ENCODE data around the gene SACM1L.
"Not testable (repeated sequence)": the region's sequence is repeated elsewhere in the genome, so short reads cannot be mapped to it uniquely, and the experiment has no call there.

SACM1L gene

DNA sequence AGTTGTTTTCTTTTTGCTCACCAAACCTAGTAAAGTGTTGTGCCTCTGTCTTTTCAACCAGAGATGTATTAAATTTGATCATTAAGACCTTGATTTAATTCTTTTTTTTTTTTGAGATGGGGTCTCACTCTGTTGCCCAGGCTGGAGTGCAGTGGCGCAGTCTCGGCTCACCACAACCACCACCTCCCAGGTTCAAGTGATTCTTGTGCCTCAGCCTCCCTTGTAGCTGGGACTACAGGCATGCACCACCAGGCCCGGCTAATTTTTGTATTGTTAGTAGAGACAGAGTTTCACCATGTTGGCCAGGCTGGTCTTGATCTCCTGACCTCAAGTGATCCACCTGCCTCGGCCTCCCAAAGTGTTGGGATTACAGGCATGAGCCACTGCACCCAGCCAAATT is 6.0 kb downstream of the SACM1L start:
- not testable (repeated sequence) for DNase-seq (ENCODE audit: low read depth)

DNA sequence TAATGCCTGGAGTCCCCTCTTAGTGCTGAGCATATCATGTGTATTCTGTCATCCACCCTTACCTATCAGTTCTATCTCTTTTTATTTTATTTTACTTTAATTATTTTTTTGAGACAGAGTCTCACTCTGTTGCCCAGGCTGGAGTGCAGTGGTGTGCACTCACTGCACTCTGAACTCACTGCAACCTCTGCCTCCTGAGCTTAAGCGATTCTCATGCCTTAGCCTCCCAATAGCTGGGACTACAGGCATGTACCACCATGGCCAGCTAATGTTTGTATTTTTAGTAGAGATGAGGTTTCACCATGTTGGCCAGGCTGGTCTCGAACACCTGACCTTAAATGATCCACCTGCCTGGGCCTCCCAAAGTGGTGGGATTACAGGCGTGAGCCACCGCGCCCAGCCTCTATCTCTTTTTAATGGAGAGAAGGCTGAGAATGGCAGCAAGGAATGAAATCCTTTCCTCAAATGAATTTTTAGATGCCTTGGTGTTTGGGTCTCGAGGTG is 11.4 kb downstream of the SACM1L start:
- no peak for DNase-seq (ENCODE audit: low read depth)

DNA sequence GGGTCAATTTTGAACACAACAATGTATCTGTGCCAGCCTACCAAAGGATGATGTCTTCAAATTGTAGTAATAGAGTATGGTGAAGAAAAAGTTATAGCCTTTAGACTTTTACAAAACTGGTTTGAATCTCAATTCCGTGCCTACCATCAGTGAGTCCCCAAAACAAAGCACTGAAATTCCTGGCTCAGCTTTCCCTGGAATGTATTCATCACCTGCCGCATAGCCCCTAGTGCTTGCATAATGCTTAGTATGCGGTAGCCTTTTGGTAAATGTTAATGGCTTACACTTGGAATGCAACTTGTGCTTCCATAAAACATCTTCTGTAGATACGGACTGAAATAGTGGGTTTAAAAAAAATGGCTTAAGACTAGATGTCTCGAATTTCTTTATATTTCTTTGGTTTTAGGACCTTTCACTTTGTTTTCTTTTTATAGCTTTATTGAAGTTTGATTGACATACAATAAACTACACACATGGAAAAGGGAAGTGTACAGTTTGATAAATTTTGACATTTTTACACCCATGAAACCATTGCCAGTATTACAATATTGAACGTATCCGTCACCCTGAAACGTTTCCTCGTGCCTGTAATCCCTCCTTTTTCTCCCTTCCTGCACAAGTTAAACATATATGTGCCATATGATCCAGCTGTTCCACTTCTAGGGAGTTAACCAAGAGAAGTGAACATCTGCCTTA is 12.1 kb downstream of the SACM1L start:
- no peak for DNase-seq (ENCODE audit: low read depth)

DNA sequence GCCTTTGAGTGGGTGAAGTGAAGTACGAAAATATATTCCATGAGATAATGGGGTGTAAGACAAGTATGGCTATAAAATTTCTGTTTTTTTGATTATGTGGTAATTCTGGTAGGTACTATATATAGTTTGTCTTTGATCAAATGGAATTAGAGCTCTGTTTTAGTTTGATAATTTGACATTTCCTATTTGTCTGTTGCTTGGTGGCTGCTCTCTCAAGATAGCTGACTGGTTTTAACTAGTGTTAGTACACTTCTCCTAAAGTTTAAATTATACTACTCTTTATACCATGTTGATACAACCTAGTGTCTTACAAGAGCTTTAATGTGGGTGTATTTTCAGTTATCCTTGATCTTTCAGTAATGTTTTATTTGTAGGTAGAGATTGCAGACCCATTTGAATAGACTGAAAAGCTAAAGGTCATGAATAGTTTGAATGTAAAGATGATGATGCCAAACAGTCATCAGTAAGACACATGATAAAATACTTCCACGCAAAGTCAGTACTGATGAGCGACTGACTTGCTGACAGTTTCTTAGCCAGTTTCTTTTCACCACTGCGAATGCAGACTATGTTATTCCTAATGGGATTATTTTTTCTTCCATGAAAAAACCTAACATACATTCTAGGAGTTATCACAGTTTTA is 15.2 kb downstream of the SACM1L start:
- DNase-seq (ENCODE audit: low read depth): no peak

DNA sequence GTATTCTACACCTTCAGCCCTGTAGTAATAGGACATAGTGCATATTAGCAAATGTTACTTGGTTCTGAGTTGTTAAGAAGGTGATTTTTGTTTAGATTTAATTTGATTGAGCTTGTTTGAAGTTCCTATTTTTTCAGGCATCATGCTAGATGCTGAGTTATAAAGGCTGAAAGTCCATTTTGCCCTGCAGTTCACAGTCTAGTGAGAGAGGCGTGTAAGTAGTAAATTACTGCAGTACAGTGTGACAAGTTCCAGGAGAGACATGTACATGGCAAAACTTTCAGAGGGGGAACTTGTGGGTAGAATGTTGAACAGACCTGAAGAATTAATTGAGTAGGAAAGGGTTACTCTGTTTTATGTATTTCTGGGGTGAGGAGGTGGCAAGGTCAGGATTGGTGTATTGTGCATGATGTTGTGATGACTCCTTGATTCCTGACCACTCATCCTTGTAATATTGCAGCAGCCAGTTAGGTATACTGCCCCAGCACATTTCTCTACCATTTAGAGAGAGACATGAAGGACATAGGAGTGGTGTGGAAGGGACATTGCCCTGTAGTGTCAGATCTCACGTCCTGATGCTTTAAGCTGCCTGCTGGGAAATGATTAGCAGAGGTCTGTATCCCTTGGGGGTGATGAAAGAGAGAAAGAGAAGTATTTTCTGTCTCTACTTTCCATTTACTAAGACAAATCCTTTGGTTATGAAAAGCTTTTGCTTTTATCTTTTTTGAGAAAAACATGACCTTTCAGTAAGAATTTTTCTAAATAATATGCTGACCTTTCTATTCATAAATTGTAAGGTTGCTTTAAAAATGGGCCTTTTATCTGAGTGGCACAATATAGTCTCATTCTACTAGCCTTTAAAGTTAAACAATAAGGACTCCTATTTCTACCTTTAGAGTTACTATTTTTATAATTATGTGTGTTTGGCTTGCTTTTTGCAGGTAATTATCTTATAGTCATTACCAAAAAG is 16.9 kb downstream of the SACM1L start:
- DNase-seq (ENCODE audit: low read depth): no peak

DNA sequence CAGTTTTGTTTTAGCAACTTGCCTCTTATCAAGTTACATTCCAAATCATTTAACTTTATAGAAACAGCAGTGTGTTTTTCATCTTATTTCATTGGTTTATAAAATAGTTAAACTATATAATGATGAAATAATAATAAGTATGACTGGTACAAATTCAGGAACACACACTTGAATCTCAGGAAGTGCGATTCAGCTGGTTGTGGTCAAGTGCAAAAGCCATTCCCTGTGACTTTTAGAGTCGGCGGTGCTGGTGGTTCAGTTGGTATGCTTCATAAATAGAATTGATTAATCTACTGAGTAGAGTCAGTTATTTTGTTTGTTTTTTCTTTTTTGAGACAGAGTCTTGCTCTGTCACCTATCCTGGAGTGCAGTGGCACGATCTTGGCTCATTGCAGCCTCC is 22.7 kb downstream of the SACM1L start:
- DNase-seq (ENCODE audit: low read depth): no peak

DNA sequence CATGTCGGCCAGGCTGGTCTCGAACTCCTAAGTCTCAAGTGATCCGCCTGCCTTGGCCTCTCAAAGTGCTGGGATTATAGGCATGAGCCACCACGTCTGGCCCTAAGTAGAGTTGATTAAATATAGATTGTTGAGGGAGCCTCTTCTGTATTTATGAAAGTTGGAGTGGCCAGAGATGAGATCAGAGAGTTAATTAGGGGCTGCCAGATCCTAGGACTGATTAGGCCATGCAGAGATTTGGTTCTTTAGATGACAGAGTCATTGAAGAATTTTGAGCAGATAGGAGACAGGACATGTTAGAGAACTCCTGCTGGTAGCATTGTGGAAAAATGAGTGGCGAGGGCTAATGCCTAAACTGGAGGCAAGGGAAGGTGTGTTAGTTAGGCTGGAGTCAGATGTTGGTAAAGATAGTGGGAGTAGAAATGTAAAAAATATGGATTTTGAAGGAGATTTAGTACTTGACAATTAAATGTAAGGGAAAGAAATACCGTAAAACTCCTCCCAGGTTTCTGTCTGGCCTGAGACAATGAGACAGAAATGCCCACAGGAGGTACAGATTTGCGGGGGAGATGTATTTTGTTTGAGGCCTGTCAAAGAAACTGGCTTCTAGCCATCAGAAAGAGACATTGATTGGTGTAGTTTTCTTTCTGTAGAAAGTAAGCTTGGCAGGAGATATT is 23.4 kb downstream of the SACM1L start:
- DNase-seq (ENCODE audit: low read depth): no peak

DNA sequence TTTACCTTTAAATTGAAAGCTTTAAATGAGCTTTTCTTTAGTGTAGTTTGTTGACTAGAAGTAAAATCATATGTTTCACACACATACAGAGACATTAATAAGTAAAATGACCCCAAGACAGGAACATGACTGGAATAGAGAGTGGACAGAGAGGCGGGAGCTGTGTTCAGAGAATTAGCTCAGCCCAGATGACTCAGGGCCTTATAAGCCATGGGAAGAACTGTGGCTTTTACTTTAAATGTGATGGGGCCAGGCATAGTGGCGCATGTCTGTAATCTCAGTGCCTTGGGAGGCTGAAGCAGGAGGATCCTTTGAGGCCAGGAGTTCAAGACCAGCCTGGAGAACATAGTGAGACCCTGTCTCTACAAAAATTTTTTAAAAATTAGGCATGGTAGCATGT is 26.7 kb downstream of the SACM1L start:
- DNase-seq (ENCODE audit: low read depth): no peak

DNA sequence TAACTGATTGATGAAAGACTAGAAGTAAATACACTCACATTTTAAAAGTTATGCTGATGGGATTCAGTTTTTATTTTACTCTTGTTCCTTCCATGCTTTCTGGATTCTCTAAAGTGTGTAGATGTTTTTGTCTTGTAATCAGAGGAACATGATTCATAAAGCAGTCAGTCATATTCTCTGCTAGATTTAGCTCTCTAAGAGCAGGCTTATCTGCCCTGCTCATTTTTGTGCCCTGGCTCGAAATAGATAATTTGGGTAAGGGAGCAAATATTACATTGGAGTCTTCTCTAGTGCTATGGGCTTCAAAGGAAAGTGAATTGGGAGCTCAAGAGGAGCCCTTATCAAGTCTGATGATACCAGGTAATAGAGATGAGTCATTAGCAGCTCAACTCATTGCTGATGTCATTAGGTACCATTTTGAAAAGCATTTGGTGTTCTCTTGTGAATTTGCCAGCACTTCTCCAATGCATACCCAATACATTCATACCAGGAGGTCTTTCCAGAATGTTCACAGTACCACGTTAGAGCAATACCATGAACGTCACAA is 27.7 kb downstream of the SACM1L start:
- no peak for DNase-seq (ENCODE audit: low read depth)

DNA sequence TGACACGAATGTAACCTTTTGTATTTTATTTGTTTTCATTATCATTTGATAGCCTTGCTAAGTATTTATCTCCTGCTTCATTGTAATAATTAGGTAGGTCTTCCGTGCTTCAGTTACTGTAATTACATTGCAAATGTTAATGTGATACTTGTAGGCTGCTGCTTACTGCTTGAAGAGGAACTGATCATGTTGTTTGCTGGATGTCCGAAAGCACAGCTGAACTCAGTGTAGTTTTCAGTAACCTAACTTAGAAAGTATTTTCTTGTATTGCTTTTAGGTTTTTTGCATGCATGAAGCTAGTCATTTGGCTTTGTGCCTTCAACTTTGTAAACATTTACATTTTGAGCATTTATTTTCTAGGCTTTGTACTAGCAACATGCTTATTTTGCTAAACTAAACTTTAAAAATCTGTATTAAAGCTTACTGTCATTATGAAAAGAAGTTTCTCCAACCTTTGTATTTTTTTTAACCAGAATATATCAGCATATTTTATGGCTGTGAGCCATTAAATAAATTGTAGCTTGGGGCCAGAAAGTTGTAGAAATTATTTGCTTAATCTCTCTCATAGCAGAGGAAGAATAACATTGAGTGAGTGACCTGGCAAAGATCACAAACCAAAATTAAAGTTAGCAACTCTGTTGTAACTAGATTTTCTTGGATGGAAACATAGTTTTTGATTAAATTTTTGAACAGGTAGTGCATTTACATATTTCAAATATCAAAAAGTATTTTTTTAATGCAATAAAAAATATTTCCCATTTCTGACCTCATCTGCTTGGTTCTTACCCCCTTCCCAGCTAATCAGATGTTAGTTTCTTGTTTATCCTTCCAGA is 30.7 kb downstream of the SACM1L start:
- no peak for DNase-seq (ENCODE audit: low read depth)

DNA sequence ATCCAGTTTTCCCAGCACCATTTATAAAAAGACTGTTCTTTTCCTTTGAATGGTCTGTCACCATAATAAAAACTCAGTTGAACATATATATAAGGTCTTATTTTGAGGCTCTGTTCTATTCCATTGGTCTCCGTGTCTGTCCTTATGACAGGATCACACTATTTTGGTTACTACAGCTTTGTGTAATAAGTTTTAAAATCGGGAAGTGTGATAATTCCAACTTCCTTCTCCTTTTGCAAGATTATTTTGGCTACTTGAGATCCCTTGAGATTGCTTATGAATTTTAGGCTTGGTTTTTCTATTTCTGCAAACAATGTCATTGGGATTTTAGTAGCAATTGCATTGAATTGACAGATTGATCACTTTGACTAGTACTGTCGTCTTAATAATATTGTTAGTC is 35.7 kb downstream of the SACM1L start:
- no peak for DNase-seq (ENCODE audit: low read depth)

DNA sequence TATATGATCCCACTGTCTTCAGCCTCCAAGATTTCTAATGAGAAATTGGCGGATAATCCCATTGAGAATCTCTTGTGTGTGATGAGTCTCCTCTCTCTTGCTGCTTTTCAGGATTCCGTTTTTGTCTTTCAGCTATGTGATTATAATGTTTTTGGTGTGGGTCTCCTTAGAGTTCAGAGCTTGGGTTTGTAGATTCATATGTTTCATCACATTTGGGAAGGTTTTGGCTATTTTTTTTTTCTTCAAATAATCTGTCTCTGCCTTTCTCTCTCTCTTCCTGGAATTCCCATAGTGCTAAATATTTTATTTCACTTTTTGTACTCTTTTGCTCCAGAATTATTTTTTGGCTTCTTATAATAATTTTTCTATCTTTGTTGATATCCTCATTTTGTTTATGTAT is 40.4 kb downstream of the SACM1L start:
- DNase-seq (ENCODE audit: low read depth): no peak

DNA sequence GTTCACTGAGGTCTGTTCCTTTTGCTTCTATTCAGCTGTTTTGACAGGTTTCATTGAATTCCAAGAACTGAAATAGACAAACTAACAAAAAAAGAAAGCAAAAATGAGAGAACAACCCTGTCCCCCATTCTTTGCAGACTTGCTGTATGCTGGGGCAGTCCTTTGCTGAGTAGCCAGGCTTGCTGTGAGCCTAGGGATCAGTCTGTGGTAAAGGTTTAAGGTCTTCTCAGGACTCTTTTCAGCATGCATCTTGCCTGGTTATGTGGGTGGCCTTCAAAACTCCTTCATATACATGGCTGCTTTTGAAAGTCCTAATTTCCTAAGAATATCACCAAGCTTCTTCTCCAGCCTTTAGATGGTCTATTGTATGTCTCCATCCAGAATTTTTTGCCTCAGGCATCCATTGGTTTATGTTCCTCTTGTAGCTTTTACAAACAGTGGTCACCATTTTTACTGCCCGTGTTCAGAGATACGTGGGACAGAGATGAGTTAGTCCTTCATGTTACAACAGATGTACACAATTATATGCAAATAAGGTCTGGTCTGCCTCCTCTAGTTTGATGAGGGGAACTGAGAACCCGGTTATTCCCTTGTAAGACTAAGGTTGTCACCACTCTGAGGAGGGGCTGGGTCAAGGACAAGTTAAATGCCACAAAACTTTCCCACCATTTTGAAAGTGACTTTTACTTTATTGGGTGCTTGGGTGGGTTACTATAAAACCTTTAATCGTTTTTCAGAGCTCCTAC is 41.4 kb downstream of the SACM1L start:
- DNase-seq (ENCODE audit: low read depth): no peak

DNA sequence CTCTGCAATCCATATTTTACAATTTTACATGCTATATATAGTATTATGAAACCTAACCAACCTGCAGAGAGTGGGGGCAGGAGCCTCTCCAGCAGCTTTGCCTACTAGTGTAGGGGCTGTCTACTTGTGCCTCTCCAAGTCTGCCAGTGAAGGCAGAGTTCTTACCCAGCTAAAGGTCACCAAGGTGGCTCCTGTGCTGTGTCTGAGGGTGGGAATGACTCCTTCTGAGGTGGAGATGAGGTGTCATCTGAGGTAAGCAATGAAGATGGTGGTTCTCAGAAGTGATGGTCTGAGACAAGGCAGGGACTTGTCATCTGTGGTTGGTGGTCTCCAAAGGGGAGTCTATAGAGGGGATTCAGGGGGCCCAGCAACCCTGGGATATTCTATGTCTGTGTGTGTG is 47.5 kb downstream of the SACM1L start:
- no peak for DNase-seq (ENCODE audit: low read depth)

DNA sequence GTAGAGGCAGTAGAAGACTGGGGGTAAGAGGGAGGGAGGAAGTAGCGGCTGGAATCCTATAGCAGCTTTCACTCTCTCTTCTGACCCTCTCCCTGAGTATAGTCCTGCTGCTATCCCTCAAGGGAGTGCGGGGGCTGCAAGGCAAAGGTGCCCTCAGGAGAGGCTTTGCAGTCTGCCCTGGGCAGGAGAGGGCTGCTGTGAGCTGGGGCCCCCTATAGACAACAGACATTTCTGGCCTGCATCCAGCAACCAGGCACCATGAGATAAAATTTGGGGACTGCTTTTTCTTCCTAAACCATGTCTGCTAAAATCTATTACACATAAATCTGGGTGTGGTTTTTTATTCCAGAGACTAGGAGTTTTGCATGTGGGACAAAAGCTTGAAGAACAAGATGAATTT is 48.0 kb downstream of the SACM1L start:
- no peak for DNase-seq (ENCODE audit: low read depth)

DNA sequence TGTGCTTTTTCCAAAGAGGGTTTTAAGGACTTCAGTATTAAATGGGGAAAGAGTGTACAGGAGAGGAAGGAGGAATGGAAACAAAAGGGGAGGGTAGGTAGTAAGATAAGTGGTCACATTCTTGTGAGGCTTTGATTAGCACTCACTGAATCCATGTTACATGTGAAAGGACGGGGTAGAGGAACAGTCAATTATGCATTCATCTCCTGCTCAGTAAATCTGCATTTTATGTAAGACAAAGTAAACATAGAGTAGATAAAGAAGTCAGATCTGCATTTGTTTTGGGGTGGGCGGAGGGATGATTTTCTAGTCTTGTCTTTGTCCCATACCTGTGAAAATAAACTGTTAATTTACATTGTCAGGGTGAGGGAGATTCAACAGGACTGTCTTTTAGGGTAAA is 50.8 kb downstream of the SACM1L start:
- no peak for DNase-seq (ENCODE audit: low read depth)

DNA sequence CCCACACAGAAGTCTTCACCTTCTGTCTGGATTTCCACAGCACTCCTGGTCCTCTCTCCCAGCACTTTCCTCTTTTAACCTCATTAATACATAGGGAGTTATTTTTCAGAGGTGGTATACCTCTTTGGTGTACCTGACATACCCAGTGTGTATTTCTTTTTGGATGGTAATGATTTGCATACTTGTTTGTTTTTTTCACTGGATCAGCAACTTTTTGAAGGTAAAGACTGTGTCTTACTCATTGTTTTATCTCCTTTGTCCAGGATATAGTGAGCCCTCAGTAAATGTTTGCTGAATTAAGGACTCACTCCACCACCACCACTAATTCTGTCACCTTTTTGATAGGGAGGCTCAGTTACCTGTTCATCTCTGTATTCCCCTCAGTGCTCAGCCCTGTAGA is 52.1 kb downstream of the SACM1L start:
- DNase-seq (ENCODE audit: low read depth): no peak

DNA sequence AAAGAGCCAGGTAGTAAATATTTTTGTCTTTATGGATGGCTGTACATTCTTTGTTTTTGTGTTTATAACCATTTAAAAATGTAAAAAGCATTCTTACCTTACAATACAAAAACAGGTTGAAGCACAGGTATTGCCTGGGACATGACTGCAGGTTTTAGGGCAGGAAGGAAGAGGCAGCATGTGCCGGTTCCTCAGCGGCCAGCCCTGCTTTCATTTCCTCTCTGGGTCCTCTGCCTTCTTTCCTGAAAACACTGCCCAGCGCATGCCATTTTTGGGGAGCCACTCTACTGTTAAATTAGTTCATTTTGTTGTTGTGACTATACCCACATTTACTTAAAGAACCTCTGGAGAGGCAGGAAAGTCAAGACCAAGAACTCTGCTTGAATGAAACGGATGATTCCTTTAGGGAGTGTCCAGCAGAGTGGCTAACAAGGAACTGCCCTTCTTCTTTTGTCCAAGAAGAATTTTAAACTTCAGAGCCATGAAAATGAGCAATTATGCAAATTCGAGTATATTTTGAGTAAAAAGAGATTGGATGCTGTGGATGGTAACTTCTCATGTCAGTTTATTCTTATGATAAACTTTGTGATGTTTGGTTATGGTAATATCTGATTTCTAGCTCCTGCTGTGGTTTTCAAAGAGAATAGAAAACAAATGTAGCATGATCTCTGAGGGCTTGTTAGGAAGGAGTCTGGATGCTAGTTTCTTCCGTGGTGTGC is 52.7 kb downstream of the SACM1L start:
- DNase-seq (ENCODE audit: low read depth): no peak

DNA sequence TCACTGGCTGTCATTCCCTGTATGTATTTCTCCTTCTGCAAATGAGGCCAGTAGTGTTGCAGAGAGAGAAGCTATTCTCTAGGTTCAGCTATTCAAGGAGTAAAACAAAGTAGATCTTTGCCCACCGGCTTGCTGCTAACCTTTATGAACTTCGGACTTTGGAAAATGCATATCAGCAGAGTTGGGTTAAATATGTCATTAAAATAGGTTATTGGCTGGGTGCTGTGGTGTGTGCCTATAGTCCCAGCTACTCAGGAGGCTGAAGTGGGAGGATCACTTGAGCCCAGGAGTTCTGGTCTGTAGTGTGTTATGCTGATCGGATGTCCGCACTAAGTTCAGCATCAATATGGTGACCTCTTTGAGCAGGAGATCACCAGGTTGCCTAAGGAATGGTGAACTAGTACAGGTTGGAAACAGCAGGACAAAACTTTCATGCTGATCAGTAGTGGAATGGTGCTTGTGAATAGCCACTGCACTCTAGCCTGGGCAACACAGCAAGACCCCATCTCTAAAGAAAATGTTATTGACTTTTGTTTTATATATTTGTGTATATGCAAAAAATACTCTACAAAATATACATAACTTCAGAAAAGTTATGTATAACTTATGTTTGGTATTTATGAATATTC is 53.4 kb downstream of the SACM1L start:
- no peak for DNase-seq (ENCODE audit: low read depth)

Data from stimulated activated CD8-positive, alpha-beta memory T cell treated with anti-CD3 and anti-CD28 coated beads, Interleukin-4, amount 100 ng/mL, for 24 hours (primary cell).